Neural progenitor cell (in vitro differentiated cells): ENCODE results near the gene STX11.

Experiments used
- EZH2 ChIP-seq: fragments of 200-600 bp; sonication (generic); IDR thresholded peaks from 2 replicates; pipeline ENCODE4 v1.6.1; 2017; ENCODE audit warnings: antibody characterized with exemption, mild to moderate bottlenecking, moderate library complexity
- EZH2phosphoT487 ChIP-seq: fragments of 200-600 bp; sonication (generic); IDR thresholded peaks from 2 replicates; pipeline ENCODE4 v1.6.1; 2017; ENCODE audit warnings: antibody characterized with exemption
- TF ChIP-seq, protein P1 (sequence below): fragments of 200-600 bp; sonication (generic); IDR thresholded peaks from 2 replicates; pipeline ENCODE4 v1.5.1; 2017; ENCODE audit warnings: antibody characterized with exemption, mild to moderate bottlenecking

DNA sequence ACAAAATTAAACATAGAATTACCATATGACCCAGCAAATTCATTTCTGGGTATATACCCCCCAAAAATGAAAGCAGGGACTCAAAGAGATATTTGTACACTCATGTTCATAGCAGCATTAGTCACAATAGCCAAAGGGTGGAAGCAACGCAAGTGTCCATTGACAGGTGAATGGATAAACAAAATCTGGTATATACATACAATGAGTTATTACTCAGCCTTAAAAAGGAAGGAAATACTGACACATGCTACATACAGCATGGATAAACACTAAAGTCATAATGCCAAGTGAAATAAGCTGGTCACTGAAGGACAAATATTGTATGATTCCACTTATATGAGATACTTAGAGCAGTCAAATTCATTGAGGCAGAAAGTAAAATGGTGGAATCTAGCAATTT is 5.3 kb upstream of the STX11 start:
- TF ChIP-seq, protein P1, sequence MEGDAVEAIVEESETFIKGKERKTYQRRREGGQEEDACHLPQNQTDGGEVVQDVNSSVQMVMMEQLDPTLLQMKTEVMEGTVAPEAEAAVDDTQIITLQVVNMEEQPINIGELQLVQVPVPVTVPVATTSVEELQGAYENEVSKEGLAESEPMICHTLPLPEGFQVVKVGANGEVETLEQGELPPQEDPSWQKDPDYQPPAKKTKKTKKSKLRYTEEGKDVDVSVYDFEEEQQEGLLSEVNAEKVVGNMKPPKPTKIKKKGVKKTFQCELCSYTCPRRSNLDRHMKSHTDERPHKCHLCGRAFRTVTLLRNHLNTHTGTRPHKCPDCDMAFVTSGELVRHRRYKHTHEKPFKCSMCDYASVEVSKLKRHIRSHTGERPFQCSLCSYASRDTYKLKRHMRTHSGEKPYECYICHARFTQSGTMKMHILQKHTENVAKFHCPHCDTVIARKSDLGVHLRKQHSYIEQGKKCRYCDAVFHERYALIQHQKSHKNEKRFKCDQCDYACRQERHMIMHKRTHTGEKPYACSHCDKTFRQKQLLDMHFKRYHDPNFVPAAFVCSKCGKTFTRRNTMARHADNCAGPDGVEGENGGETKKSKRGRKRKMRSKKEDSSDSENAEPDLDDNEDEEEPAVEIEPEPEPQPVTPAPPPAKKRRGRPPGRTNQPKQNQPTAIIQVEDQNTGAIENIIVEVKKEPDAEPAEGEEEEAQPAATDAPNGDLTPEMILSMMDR = no peak
- TF ChIP-seq EZH2 (no peak), EZH2phosphoT487 (no peak)
